ENCODE measurements around the gene USP30.

The USP30 gene

GRCh38 chr12:109087250-109087649, 34.9 kb downstream of the USP30 start:
- TF ChIP-seq EZH2 (IDR thresholded peaks at IDR 0.05; ENCODE audit: borderline replicate concordance, low read depth, low read length, severe bottlenecking) (no peak), CTCF (IDR thresholded peaks at IDR 0.05; ENCODE audit: borderline replicate concordance, extremely low read depth, low read length, poor library complexity, severe bottlenecking) (no peak)
- no peak overlapping the region for H2AFZ ChIP-seq (ENCODE audit: low read depth, low read length)
- H3K27me3 ChIP-seq (ENCODE audit: insufficient read depth, low read length, poor library complexity): no peaks in the 10 kb centered on the region
- H3K36me3 ChIP-seq (ENCODE audit: insufficient read depth, low read length): peaks cover 96% of the 10 kb centered on the region
- DNase-seq (no peak), ATAC-seq (ENCODE audit: insufficient read depth, low read depth) (no peak)
- H3K4me2 ChIP-seq (ENCODE audit: insufficient read depth, low read length): no peak overlapping the region
- H3K27ac ChIP-seq (ENCODE audit: low read length): no peak overlapping the region
- peaks cover 22% of the 10 kb centered on the region for H3K79me2 ChIP-seq (ENCODE audit: insufficient read depth, low read length)
- no peak overlapping the region for H3K4me3 ChIP-seq (ENCODE audit: low read depth in 1 of 2, low read length in 2 of 2)
- peaks cover 3% of the 10 kb centered on the region; the same call in 1 of the 2 replicates for H4K20me1 ChIP-seq (ENCODE audit: insufficient read depth, low read length)
- H3K4me1 ChIP-seq (ENCODE audit: insufficient read depth, low read length): peaks cover 26% of the 10 kb centered on the region
- no peaks in the 10 kb centered on the region for H3K9me3 ChIP-seq (ENCODE audit: insufficient read depth, low read length, severe bottlenecking)
- H3K9ac ChIP-seq (ENCODE audit: low read depth, low read length): no peak overlapping the region

GRCh38 chr12:109088818-109089217, 36.4 kb downstream of the USP30 start:
- Histone ChIP-seq H2AFZ (ENCODE audit: low read depth, low read length) (no peak overlapping the region), H3K79me2 (ENCODE audit: insufficient read depth, low read length) (peaks cover 31% of the 10 kb centered on the region), H3K9ac (ENCODE audit: low read depth, low read length) (no peak overlapping the region), H3K4me3 (ENCODE audit: low read depth in 1 of 2, low read length in 2 of 2) (no peak overlapping the region), H3K27me3 (ENCODE audit: insufficient read depth, low read length, poor library complexity) (no peaks in the 10 kb centered on the region), H4K20me1 (ENCODE audit: insufficient read depth, low read length) (peaks cover 3% of the 10 kb centered on the region; the same call in 1 of the 2 replicates), H3K4me2 (ENCODE audit: insufficient read depth, low read length) (no peak overlapping the region), H3K27ac (ENCODE audit: low read length) (no peak overlapping the region), H3K9me3 (ENCODE audit: insufficient read depth, low read length, severe bottlenecking) (no peaks in the 10 kb centered on the region), H3K4me1 (ENCODE audit: insufficient read depth, low read length) (peaks cover 41% of the 10 kb centered on the region), H3K36me3 (ENCODE audit: insufficient read depth, low read length) (peaks cover 81% of the 10 kb centered on the region)
- ATAC-seq (ENCODE audit: insufficient read depth, low read depth) (no peak), DNase-seq (no peak)
- TF ChIP-seq CTCF (IDR thresholded peaks at IDR 0.05; ENCODE audit: borderline replicate concordance, extremely low read depth, low read length, poor library complexity, severe bottlenecking) (no peak), EZH2 (IDR thresholded peaks at IDR 0.05; ENCODE audit: borderline replicate concordance, low read depth, low read length, severe bottlenecking) (no peak)

- Histone ChIP-seq H3K36me3 (ENCODE audit: insufficient read depth, low read length) (peaks cover 72% of the 10 kb centered on the region), H3K9ac (ENCODE audit: low read depth, low read length) (no peak overlapping the region), H3K4me2 (ENCODE audit: insufficient read depth, low read length) (no peak overlapping the region; the same call in 1 of the 2 replicates), H3K27me3 (ENCODE audit: insufficient read depth, low read length, poor library complexity) (no peaks in the 10 kb centered on the region), H3K9me3 (ENCODE audit: insufficient read depth, low read length, severe bottlenecking) (no peaks in the 10 kb centered on the region), H3K4me3 (ENCODE audit: low read depth in 1 of 2, low read length in 2 of 2) (no peak overlapping the region), H2AFZ (ENCODE audit: low read depth, low read length) (no peak overlapping the region), H4K20me1 (ENCODE audit: insufficient read depth, low read length) (peaks cover 3% of the 10 kb centered on the region; the same call in 1 of the 2 replicates), H3K79me2 (ENCODE audit: insufficient read depth, low read length) (peaks cover 31% of the 10 kb centered on the region), H3K4me1 (ENCODE audit: insufficient read depth, low read length) (peaks cover 42% of the 10 kb centered on the region), H3K27ac (ENCODE audit: low read length) (no peak overlapping the region)
- TF ChIP-seq EZH2 (IDR thresholded peaks at IDR 0.05; ENCODE audit: borderline replicate concordance, low read depth, low read length, severe bottlenecking): no peak
- TF ChIP-seq CTCF (IDR thresholded peaks at IDR 0.05; ENCODE audit: borderline replicate concordance, extremely low read depth, low read length, poor library complexity, severe bottlenecking): no peak
- ATAC-seq (ENCODE audit: insufficient read depth, low read depth): no peak
- no peak for DNase-seq
These were observed 37.3 kb downstream of the USP30 start for GRCh38 chr12:109089683-109090082.
